ENCODE results near the gene SLC43A3.

GRCh38 chr11:57426439-57426928, 437 bp downstream of the SLC43A3 start:
- TF ChIP-seq CTCF (IDR thresholded peaks at IDR 0.05), result no peak
- TF ChIP-seq POLR2AphosphoS5 (IDR thresholded peaks at IDR 0.05; ENCODE audit: insufficient read depth in 1 of 2, low read depth in 1 of 2), result no peak
- no peak for TF ChIP-seq POLR2A (IDR thresholded peaks at IDR 0.05)

All from vagina (tissue), 2 donors.